Rectal smooth muscle tissue (tissue), 1 donor: ENCODE data around the gene CSF3.
"Not testable (repeated sequence)": the region's sequence is repeated elsewhere in the genome, so short reads cannot be mapped to it uniquely, and the experiment has no call there.

Experiments used
- H3K27ac ChIP-seq: one replicate; pipeline ENCODE4 v1.7.0; 2013; ENCODE audit warnings: low read depth, low read length, inconsistent platforms
- H3K27me3 ChIP-seq: one replicate; pipeline ENCODE4 v1.7.0; 2013; ENCODE audit warnings: low read length; ENCODE audit not compliant: control insufficient read depth, insufficient read depth
- H3K36me3 ChIP-seq: one replicate; pipeline ENCODE4 v1.7.0; 2013; ENCODE audit warnings: low read length; ENCODE audit not compliant: control insufficient read depth, insufficient read depth
- H3K4me1 ChIP-seq: one replicate; pipeline ENCODE4 v1.7.0; 2013; ENCODE audit warnings: low read length; ENCODE audit not compliant: control insufficient read depth, insufficient read depth
- H3K4me3 ChIP-seq: one replicate; pipeline ENCODE4 v1.7.0; 2013; ENCODE audit warnings: low read length
- H3K9ac ChIP-seq: one replicate; pipeline ENCODE4 v1.7.0; 2013; ENCODE audit warnings: low read length

CSF3 gene

DNA sequence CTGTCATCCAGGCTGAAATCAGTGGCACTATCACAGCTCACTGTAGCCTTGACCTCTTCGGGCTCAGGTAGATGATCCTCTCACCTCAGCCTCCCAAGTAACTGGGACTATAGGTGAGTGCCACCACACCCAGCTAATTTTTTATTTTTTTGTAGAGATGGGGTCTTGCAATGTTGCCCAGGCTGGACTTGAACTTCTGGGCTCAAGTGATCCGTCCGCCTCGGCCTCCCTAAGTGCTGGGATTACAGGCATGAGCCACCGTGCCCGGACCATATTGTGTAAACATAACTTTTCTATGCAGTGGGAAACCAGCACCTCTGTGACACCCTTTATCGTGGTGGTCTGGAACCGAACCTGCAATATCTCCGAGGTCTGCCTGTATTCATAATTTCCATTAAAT lies 11.2 kb upstream of the CSF3 start:
- H3K36me3 ChIP-seq: no peaks in the 10 kb centered on the region
- H3K4me1 ChIP-seq: no peaks in the 10 kb centered on the region
- H3K27ac ChIP-seq: no peak overlapping the region
- no peak overlapping the region for H3K9ac ChIP-seq
- H3K4me3 ChIP-seq: no peak overlapping the region
- no peaks in the 10 kb centered on the region for H3K27me3 ChIP-seq

DNA sequence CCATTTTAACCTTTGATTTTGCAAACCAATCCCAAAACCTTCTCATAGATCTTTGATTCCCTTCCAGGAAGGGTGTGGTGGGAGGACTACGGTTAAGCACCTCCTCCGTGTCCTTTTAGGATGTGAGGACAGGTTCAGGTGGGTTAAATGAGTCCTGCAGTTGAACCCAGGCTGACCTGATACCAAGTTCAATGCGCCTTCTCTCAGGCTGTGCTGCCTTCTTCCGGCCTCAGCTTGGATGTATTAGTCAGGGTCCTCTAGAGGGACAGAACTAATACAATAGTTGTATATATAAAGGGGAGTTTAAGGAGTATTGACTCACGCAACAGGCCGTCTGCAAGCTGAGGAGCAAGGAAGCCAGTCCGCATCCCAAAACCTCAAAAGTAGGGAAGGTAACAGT lies 10.5 kb upstream of the CSF3 start:
- H3K4me1 ChIP-seq: no peaks in the 10 kb centered on the region
- H3K36me3 ChIP-seq: no peaks in the 10 kb centered on the region
- no peak overlapping the region for H3K9ac ChIP-seq
- H3K27ac ChIP-seq: no peak overlapping the region
- H3K4me3 ChIP-seq: no peak overlapping the region
- H3K27me3 ChIP-seq: no peaks in the 10 kb centered on the region

DNA sequence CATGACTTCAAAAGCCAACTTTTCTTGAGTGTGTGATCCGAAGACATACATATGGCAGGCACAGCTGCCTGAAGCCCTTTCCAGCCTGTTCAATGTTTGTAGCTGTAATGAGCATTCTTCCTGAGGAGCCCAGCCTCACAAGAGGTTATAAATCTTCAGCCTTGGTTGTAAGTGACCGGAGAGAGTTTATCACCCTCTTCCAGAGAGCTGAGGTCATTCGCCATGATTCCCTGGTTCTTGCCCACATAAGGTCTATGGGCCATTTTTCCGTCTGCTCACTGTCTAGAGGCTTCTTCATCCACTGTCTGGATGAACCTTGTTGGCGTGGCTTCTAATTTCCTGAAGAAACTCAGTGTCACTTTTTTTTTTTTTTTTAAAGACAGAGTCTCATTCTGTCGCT lies 9.7 kb upstream of the CSF3 start:
- no peak overlapping the region for H3K27ac ChIP-seq
- H3K4me3 ChIP-seq: no peak overlapping the region
- H3K36me3 ChIP-seq: no peaks in the 10 kb centered on the region
- no peaks in the 10 kb centered on the region for H3K27me3 ChIP-seq
- no peaks in the 10 kb centered on the region for H3K4me1 ChIP-seq
- H3K9ac ChIP-seq: no peak overlapping the region

DNA sequence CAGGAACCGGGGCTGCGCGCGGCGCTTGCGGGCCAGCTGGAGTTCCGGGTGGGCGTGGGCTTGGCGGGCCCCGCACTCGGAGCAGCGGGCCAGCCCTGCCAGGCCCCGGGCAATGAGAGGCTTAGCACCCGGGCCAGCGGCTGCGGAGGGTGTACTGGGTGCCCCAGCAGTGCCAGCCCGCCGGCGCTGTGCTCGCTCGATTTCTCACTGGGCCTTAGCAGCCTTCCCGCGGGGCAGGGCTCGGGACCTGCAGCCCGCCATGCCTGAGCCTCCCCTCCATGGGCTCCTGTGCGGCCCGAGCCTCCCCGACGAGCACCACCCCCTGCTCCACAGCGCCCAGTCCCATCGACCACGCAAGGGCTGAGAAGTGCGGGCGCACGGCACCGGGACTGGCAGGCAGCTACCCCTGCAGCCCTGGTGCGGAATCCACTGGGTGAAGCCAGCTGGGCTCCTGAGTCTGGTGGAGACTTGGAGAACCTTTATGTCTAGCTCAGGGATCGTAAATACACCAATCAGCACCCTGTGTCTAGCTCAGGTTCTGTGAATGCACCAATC lies 4.2 kb upstream of the CSF3 start:
- not testable (repeated sequence) for H3K9ac ChIP-seq, H3K36me3 ChIP-seq, H3K4me1 ChIP-seq, H3K27ac ChIP-seq, H3K27me3 ChIP-seq, H3K4me3 ChIP-seq

DNA sequence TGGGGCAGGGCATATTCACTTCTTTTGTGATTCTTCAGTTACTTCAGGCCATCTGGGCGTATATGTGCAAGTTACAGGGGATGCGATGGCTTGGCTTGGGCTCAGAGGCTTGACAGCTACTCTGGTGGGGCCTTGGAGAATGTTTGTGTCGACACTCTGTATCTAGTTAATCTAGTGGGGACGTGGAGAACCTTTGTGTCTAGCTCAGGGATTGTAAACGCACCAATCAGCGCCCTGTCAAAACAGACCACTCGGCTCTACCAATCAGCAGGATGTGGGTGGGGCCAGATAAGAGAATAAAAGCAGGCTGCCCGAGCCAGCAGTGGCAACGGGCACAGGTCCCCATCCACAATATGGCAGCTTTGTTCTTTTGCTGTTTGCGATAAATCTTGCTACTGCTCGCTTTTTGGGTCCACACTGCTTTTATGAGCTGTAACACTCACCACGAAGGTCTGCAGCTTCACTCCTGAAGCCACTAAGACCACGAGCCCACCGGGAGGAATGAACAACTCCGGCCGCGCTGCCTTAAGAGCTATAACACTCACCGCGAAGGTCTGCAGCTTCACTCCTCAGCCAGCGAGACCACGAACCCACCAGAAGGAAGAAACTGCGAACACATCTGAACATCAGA lies 3.1 kb upstream of the CSF3 start:
- not testable (repeated sequence) for H3K27ac ChIP-seq, H3K9ac ChIP-seq, H3K4me3 ChIP-seq, H3K4me1 ChIP-seq, H3K27me3 ChIP-seq, H3K36me3 ChIP-seq

DNA sequence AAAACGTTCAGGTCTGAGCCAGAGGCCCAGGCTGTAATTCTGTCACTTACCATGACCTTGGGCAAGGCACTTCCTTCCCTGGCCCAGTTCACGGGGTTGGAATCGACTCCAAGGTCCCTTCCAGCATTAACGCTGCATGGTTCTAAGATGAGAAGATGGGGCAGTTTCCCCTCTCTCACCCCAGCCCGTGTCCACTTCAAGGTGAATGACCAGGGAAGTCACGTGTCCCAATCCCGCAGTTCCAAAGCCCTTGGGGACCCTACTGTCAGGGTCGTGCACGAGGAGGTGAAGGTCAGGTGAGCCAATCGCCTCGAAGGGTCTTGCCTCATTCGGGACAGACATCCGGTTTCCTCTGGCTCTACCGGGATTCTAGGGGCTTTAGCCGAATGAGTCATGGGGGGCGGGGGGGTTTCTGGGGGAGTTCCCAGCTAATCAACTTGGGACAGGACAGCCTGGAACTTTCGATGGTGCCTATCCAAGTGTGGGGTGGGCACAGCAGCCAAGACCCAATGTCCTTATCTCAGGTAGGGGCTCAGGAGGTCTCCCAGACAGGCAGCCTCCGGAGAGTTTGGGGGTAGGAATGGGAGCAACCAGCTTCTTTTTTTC lies 762 bp upstream of the CSF3 start:
- Histone ChIP-seq H3K4me3 (no peak overlapping the region), H3K4me1 (peaks cover 17% of the 10 kb centered on the region), H3K27ac (no peak overlapping the region), H3K36me3 (peaks cover 2% of the 10 kb centered on the region), H3K9ac (no peak overlapping the region), H3K27me3 (no peaks in the 10 kb centered on the region)

DNA sequence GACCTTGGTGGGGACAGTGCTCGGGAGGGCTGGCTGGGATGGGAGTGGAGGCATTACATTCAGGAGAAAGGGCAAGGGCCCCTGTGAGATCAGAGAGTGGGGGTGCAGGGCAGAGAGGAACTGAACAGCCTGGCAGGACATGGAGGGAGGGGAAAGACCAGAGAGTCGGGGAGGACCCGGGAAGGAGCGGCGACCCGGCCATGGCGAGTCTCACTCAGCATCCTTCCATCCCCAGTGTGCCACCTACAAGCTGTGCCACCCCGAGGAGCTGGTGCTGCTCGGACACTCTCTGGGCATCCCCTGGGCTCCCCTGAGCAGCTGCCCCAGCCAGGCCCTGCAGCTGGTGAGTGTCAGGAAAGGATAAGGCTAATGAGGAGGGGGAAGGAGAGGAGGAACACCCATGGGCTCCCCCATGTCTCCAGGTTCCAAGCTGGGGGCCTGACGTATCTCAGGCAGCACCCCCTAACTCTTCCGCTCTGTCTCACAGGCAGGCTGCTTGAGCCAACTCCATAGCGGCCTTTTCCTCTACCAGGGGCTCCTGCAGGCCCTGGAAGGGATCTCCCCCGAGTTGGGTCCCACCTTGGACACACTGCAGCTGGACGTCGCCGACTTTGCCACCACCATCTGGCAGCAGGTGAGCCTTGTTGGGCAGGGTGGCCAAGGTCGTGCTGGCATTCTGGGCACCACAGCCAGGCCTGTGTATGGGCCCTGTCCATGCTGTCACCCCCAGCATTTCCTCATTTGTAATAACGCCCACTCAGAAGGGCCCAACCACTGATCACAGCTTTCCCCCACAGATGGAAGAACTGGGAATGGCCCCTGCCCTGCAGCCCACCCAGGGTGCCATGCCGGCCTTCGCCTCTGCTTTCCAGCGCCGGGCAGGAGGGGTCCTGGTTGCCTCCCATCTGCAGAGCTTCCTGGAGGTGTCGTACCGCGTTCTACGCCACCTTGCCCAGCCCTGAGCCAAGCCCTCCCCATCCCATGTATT lies 1.1 kb downstream of the CSF3 start:
- Histone ChIP-seq H3K4me3 (no peak overlapping the region), H3K9ac (no peak overlapping the region), H3K4me1 (peaks cover 17% of the 10 kb centered on the region), H3K36me3 (peaks cover 9% of the 10 kb centered on the region), H3K27me3 (no peaks in the 10 kb centered on the region), H3K27ac (no peak overlapping the region)

DNA sequence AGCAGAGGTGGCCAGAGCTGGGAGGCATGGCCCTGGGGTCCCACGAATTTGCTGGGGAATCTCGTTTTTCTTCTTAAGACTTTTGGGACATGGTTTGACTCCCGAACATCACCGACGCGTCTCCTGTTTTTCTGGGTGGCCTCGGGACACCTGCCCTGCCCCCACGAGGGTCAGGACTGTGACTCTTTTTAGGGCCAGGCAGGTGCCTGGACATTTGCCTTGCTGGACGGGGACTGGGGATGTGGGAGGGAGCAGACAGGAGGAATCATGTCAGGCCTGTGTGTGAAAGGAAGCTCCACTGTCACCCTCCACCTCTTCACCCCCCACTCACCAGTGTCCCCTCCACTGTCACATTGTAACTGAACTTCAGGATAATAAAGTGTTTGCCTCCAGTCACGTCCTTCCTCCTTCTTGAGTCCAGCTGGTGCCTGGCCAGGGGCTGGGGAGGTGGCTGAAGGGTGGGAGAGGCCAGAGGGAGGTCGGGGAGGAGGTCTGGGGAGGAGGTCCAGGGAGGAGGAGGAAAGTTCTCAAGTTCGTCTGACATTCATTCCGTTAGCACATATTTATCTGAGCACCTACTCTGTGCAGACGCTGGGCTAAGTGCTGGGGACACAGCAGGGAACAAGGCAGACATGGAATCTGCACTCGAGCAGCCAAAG lies 2.3 kb downstream of the CSF3 start:
- Histone ChIP-seq H3K27me3 (no peaks in the 10 kb centered on the region), H3K9ac (no peak overlapping the region), H3K36me3 (peaks cover 11% of the 10 kb centered on the region), H3K4me1 (peaks cover 17% of the 10 kb centered on the region), H3K4me3 (no peak overlapping the region), H3K27ac (peak overlapping the region; percentile 46)

DNA sequence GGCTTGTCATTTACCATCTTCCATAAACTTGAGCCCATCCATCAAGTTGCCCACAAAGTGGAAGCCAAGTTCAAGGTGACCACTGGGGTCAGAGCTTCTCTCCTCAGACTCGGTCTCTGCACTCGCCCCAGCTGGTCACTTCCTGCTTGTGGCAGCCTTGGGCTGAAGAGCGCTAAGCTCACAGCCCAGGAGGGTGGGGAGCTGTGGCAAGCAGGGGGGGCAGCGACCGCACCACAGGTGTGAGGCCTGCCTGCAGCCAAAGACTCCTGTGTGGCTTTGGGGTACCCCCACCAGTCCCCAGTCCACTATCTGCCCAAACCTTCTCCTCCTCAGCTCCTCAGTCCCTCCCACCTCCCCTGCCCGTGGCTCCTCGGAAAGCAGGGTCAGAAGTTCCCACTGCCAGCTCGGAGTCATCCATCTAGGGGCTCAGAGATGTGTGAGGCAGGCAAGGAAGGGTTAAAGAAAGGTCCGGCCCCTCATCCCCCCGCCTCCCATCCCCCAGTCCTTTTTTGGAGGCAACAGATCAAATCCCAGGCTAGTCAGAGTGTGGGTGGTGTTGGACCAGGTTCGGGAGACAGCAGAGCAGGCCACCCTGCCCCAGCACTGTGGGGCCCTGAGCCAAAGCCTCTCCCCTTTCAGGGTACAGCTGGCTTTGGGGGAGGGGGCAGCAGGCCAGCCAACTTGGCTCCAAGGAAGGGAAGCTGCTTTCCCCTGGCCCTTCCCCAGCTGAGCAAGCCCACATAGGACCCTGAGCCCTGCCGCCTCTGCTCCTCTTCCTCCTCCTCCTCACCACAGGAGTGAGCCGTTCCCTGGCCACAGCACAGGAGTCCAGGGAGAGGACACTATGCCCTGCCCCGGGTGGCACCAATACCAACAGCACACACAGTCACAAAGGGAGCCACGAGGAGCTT lies 3.2 kb downstream of the CSF3 start:
- Histone ChIP-seq H3K27me3 (no peaks in the 10 kb centered on the region), H3K9ac (no peak overlapping the region), H3K4me3 (peak overlapping the region; percentile 4), H3K27ac (peak overlapping the region; percentile 58), H3K4me1 (peaks cover 17% of the 10 kb centered on the region), H3K36me3 (peaks cover 16% of the 10 kb centered on the region)

DNA sequence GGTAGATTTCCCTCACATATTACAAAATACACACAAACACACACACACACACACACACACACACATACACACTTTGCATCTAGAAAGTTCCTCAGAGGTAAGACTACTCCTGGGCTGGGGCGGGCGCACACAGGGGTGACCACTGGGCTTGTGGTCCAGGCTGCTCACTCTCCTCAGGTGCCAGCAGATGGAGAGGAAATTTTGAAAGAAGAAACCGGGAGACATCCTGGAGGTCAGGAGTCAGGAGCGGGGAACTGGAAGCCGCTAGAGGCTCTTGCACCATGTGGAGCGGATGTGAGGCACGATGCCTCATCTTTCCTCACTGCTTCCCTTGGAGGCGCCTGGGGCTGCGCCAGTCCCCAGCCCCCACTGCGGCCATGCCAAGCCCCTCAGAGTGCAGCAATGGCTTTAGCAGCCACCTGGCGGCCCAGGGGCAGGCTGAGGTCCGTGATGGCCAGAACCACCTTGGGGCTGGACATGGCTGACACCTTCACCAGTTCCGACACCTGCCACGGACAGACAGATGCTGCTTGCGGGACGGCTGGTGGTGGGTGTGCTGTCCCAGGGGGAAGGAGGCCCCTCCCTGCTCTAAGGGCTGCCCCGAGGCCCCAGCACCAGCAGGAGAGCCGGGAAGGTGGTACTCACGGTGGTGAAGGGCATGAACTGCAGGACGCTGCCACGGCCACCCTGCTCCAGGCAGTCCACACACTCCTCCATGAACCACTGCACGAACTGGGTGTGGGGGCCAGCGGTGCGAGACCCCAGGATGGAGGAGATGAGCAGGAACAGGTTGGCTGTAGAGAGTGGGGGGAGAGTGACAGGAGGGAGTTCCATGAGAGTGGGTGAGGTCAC lies 4.1 kb downstream of the CSF3 start:
- H3K27me3 ChIP-seq: no peaks in the 10 kb centered on the region
- no peak overlapping the region for H3K9ac ChIP-seq
- peaks cover 16% of the 10 kb centered on the region for H3K4me1 ChIP-seq
- peaks cover 16% of the 10 kb centered on the region for H3K36me3 ChIP-seq
- peak overlapping the region; percentile 58 for H3K27ac ChIP-seq
- no peak overlapping the region for H3K4me3 ChIP-seq

DNA sequence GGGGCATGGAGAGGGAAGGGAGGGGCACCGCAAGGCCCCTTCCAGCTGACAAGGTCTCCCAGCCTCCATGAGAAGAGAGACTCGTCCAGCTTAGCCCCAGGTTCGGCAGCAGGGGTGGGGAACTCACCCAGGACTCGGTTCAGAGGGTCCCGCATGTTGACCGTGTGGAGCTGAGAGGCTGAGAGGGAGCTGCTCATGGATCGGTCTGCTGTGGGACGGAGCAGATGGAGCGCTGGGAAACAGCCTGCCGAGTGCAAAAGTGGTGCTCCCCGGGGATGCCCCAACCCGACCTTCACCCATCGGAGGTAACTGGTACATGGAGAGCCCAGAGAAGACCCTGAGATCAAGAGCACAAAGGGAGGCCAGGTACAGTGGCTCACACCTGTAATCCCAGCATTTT lies 4.9 kb downstream of the CSF3 start:
- Histone ChIP-seq H3K36me3 (peaks cover 16% of the 10 kb centered on the region), H3K4me3 (no peak overlapping the region), H3K27ac (no peak overlapping the region), H3K9ac (no peak overlapping the region), H3K27me3 (no peaks in the 10 kb centered on the region), H3K4me1 (peaks cover 16% of the 10 kb centered on the region)
